RWPE2 (cell line): ENCODE data around the gene FGF22.
"Not testable (repeated sequence)": the region's sequence is repeated elsewhere in the genome, so short reads cannot be mapped to it uniquely, and the experiment has no call there.

Experiments
- ATAC-seq: fragments of 200-7000 bp; cut with Tn5 transposase; 3 replicates; pipeline ENCODE4 v1.9.1; 2021; ENCODE audit warnings: low read depth
- DNase-seq: peaks from one replicate; pipeline ENCODE4 v3.0.0-alpha.2; 2020; ENCODE audit warnings: low spot score
- H3K27ac ChIP-seq: fragments of 450-650 bp; 2 replicates; pipeline ENCODE4 v1.5.1; 2017; ENCODE audit warnings: mild to moderate bottlenecking; ENCODE audit not compliant: poor library complexity, severe bottlenecking
- H3K27me3 ChIP-seq: fragments of 250-450 bp; sonication (Bioruptor Pico); 2 replicates; pipeline ENCODE4 v1.5.1; 2021; ENCODE audit warnings: mild to moderate bottlenecking, moderate library complexity; ENCODE audit not compliant: insufficient read depth, poor library complexity, severe bottlenecking
- H3K36me3 ChIP-seq: fragments of 250-450 bp; sonication (Bioruptor Pico); 2 replicates; pipeline ENCODE4 v1.5.1; 2020; ENCODE audit warnings: low read depth, mild to moderate bottlenecking, moderate library complexity
- H3K4me1 ChIP-seq: fragments of 250-450 bp; sonication (Bioruptor Pico); 2 replicates; pipeline ENCODE4 v1.5.1; 2021; ENCODE audit warnings: mild to moderate bottlenecking, moderate library complexity; ENCODE audit not compliant: insufficient read depth, poor library complexity, severe bottlenecking
- H3K4me3 ChIP-seq: fragments of 250-450 bp; sonication (Bioruptor Pico); 2 replicates; pipeline ENCODE4 v1.5.1; 2021; ENCODE audit warnings: mild to moderate bottlenecking, moderate library complexity; ENCODE audit not compliant: severe bottlenecking
- H3K9me3 ChIP-seq: fragments of 250-450 bp; sonication (Bioruptor Pico); 2 replicates; pipeline ENCODE4 v1.5.1; 2021; ENCODE audit warnings: mild to moderate bottlenecking, moderate library complexity; ENCODE audit not compliant: severe bottlenecking
- CTCF ChIP-seq: fragments of 450-650 bp; IDR thresholded peaks from one replicate; pipeline ENCODE4 v1.5.1; 2017; ENCODE audit warnings: mild to moderate bottlenecking, moderate library complexity; ENCODE audit not compliant: poor library complexity, severe bottlenecking

FGF22 gene

GRCh38 chr19:619286-620002 lies 20.2 kb upstream of the FGF22 start:
- Histone ChIP-seq H3K9me3 (no peaks in the 10 kb centered on the region), H3K36me3 (peaks cover 6% of the 10 kb centered on the region), H3K4me1 (no peaks in the 10 kb centered on the region), H3K27me3 (no peaks in the 10 kb centered on the region), H3K4me3 (no peak overlapping the region), H3K27ac (no peak overlapping the region)
- ATAC-seq (no peak), DNase-seq (no peak)
- no peak for TF ChIP-seq CTCF

GRCh38 chr19:620166-620862 lies 19.4 kb upstream of the FGF22 start:
- no peak overlapping the region for H3K4me3 ChIP-seq
- H3K9me3 ChIP-seq: no peaks in the 10 kb centered on the region
- no peaks in the 10 kb centered on the region for H3K27me3 ChIP-seq
- peaks cover 10% of the 10 kb centered on the region for H3K36me3 ChIP-seq
- no peak for TF ChIP-seq CTCF
- ATAC-seq: no peak
- DNase-seq: no peak
- no peaks in the 10 kb centered on the region for H3K4me1 ChIP-seq
- no peak overlapping the region for H3K27ac ChIP-seq

GRCh38 chr19:621191-621590 lies 18.5 kb upstream of the FGF22 start:
- peaks cover 17% of the 10 kb centered on the region for H3K36me3 ChIP-seq
- not testable (repeated sequence) for H3K27me3 ChIP-seq, ATAC-seq, H3K9me3 ChIP-seq, DNase-seq, H3K27ac ChIP-seq, H3K4me1 ChIP-seq, H3K4me3 ChIP-seq

GRCh38 chr19:621819-622218 lies 17.9 kb upstream of the FGF22 start:
- TF ChIP-seq CTCF: no peak
- no peak overlapping the region for H3K27ac ChIP-seq
- ATAC-seq (no peak), DNase-seq (no peak)
- H3K9me3 ChIP-seq: no peaks in the 10 kb centered on the region
- no peaks in the 10 kb centered on the region for H3K4me1 ChIP-seq
- H3K27me3 ChIP-seq: no peaks in the 10 kb centered on the region
- no peak overlapping the region for H3K4me3 ChIP-seq
- peaks cover 17% of the 10 kb centered on the region for H3K36me3 ChIP-seq

- no peak overlapping the region for H3K4me3 ChIP-seq
- no peaks in the 10 kb centered on the region for H3K9me3 ChIP-seq
- DNase-seq: no peak
- H3K4me1 ChIP-seq: no peaks in the 10 kb centered on the region
- H3K36me3 ChIP-seq: peaks cover 17% of the 10 kb centered on the region
- no peaks in the 10 kb centered on the region for H3K27me3 ChIP-seq
- no peak for ATAC-seq
- no peak for TF ChIP-seq CTCF
- no peak overlapping the region for H3K27ac ChIP-seq
Observed at GRCh38 chr19:622666-623065, 17.0 kb upstream of the FGF22 start.
